ENCODE measurements around the gene NOS1.

- TF ChIP-seq CTCF (IDR thresholded peaks at IDR 0.05) = no peak
- no peak for TF ChIP-seq POLR2A (IDR thresholded peaks at IDR 0.05)
- no peak for TF ChIP-seq POLR2AphosphoS5 (IDR thresholded peaks at IDR 0.05)
Measured at GRCh38 chr12:117208206-117208605, 153.2 kb downstream of the NOS1 start.
